Upper lobe of right lung (tissue), 1 donor: ENCODE measurements around the gene SLC6A18. TPM values are rescaled to one million over a fixed set of nuclear protein-coding genes. Genes with fewer than 3 reads are reported as not detected.

ENCODE experiments used
- ATAC-seq: fragments of 200-7000 bp; cut with Tn5 transposase; one replicate; pipeline ENCODE4 v1.9.1; 2020; ENCODE audit warnings: mild to moderate bottlenecking, moderate library complexity
- DNase-seq: peaks from one replicate; pipeline ENCODE4 v3.0.0-alpha.2; 2020
- H3K27ac ChIP-seq: fragments of 200-600 bp; one replicate; pipeline ENCODE4 v1.8.0; 2022
- H3K27me3 ChIP-seq: fragments of 200-600 bp; one replicate; pipeline ENCODE4 v1.8.0; 2022; ENCODE audit warnings: mild to moderate bottlenecking
- H3K36me3 ChIP-seq: fragments of 200-600 bp; one replicate; pipeline ENCODE4 v1.8.0; 2022
- H3K4me1 ChIP-seq: fragments of 200-600 bp; one replicate; pipeline ENCODE4 v1.8.0; 2022
- H3K4me3 ChIP-seq: fragments of 200-600 bp; one replicate; pipeline ENCODE4 v1.8.0; 2022; ENCODE audit warnings: mild to moderate bottlenecking
- H3K9me3 ChIP-seq: fragments of 200-600 bp; one replicate; pipeline ENCODE4 v1.8.0; 2022
- intact Hi-C: fragments of 100-400 bp; cut with DNase I; formaldehyde crosslinking; loops from one replicate; pipeline ENCODE4 v1.11.0; 2022
- total RNA-seq: library from RNA; stranded (reverse); fragmentation: NEBNext Ultra II Directional; extraction: Animal tissue kit (Norgen Biotek cat#: 25700); gene quantifications from one replicate; pipeline ENCODE4 v1.2.1, GENCODE V29; 2021
- TF ChIP-seq, protein P1 (sequence below): fragments of 200-600 bp; IDR thresholded peaks from one replicate; pipeline ENCODE4 v1.8.0; 2022; ENCODE audit warnings: antibody characterized with exemption
- donor health status: DM: no; HTN: yes; CAD: no; lungs with severe emphysema.

SLC6A18 gene
- total RNA-seq, 1 donor from 2014 or later: not detected

DNA sequence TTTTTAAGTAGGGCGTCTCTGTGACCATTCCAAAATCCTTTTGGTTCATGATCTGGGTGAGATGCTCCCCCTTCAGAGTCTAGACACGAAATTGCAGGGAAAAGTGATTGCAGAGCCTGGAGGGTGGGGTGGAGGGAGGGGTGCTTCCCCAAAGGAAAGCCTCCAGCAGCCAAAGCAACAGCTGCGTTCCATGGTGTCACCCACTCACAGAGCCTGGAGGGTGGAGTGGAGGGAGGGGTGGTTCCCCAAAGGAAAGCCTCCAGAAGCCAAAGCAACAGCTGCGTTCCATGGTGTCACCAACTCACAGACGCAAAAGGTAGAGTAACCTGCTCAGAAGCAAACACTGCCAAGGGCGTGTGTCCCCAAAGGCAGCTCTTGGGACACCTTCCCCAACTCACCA, 22.6 kb downstream of the SLC6A18 start:
- DNase-seq (no peak), ATAC-seq (no peak)
- intact Hi-C loops: no loop called here
- H3K27me3 ChIP-seq: peaks cover 28% of the 10 kb centered on the region
- H3K4me1 ChIP-seq: no peaks in the 10 kb centered on the region
- H3K36me3 ChIP-seq: no peaks in the 10 kb centered on the region
- no peak overlapping the region for H3K27ac ChIP-seq
- TF ChIP-seq, protein P1, sequence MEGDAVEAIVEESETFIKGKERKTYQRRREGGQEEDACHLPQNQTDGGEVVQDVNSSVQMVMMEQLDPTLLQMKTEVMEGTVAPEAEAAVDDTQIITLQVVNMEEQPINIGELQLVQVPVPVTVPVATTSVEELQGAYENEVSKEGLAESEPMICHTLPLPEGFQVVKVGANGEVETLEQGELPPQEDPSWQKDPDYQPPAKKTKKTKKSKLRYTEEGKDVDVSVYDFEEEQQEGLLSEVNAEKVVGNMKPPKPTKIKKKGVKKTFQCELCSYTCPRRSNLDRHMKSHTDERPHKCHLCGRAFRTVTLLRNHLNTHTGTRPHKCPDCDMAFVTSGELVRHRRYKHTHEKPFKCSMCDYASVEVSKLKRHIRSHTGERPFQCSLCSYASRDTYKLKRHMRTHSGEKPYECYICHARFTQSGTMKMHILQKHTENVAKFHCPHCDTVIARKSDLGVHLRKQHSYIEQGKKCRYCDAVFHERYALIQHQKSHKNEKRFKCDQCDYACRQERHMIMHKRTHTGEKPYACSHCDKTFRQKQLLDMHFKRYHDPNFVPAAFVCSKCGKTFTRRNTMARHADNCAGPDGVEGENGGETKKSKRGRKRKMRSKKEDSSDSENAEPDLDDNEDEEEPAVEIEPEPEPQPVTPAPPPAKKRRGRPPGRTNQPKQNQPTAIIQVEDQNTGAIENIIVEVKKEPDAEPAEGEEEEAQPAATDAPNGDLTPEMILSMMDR: no peak
- H3K4me3 ChIP-seq: no peak overlapping the region
- no peaks in the 10 kb centered on the region for H3K9me3 ChIP-seq

- ATAC-seq: no peak
- Histone ChIP-seq H3K27ac (no peak overlapping the region), H3K27me3 (peaks cover 23% of the 10 kb centered on the region), H3K4me3 (no peak overlapping the region), H3K36me3 (no peaks in the 10 kb centered on the region), H3K9me3 (no peaks in the 10 kb centered on the region), H3K4me1 (no peaks in the 10 kb centered on the region)
- TF ChIP-seq, protein P1: no peak
- no peak for DNase-seq
- intact Hi-C loops: no loop called here
Observed at GRCh38 chr5:1249366-1250280, 24.4 kb downstream of the SLC6A18 start.

DNA sequence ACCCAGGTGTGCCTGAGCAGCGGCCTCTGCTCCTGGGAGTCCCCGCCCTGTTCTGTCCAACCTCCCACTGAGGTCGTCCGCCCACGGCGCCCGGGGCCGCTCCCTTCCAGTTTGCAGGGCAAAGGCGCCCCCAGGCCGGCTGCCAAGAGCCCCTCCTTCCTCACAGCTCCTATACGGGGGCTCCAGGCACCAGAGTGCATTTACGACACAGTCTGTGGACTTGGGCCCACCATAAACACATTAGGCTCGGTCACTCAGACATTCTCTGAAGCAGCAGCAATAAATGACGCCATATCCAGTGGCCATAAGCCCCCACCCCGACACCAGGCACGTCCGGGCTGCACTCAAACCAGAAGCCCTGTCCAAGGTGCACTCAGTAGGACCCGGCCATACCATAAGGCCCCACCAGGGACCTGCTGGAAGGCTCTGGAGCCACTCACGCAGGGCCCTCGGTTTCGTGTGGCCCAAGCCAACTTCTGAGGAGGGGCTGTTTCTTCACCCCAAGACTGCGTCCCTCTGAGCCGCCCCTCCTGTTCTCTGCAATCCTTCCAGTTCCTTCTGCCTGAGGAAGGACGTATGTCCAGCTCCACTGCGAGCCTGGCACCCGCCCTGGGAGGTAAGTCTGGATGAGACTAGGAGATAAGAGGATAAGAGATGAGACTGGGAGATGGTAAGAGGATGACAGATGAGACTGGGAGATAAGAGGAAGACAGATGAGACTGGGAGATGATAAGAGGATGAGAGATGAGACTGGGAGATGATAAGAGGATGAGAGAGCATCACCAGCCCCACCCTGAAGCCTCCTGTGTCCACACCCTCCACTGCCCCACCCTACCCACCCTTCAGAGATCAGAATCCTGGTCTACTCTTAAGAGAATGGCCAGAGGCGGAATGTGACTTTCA, 26.7 kb downstream of the SLC6A18 start:
- ATAC-seq (no peak), DNase-seq (no peak)
- H3K27ac ChIP-seq: no peak overlapping the region
- intact Hi-C loops: no loop called here
- no peaks in the 10 kb centered on the region for H3K36me3 ChIP-seq
- H3K4me3 ChIP-seq: no peak overlapping the region
- peaks cover under 1% of the 10 kb centered on the region for H3K27me3 ChIP-seq
- H3K9me3 ChIP-seq: no peaks in the 10 kb centered on the region
- TF ChIP-seq, protein P1: no peak
- no peaks in the 10 kb centered on the region for H3K4me1 ChIP-seq

- intact Hi-C loops: no loop called here
- Histone ChIP-seq H3K27me3 (no peaks in the 10 kb centered on the region), H3K4me3 (no peak overlapping the region), H3K36me3 (no peaks in the 10 kb centered on the region), H3K27ac (no peak overlapping the region), H3K4me1 (no peaks in the 10 kb centered on the region), H3K9me3 (no peaks in the 10 kb centered on the region)
- TF ChIP-seq, protein P1: no peak
- DNase-seq (no peak), ATAC-seq (no peak)
Observed at GRCh38 chr5:1252681-1253080, 27.5 kb downstream of the SLC6A18 start.

DNA sequence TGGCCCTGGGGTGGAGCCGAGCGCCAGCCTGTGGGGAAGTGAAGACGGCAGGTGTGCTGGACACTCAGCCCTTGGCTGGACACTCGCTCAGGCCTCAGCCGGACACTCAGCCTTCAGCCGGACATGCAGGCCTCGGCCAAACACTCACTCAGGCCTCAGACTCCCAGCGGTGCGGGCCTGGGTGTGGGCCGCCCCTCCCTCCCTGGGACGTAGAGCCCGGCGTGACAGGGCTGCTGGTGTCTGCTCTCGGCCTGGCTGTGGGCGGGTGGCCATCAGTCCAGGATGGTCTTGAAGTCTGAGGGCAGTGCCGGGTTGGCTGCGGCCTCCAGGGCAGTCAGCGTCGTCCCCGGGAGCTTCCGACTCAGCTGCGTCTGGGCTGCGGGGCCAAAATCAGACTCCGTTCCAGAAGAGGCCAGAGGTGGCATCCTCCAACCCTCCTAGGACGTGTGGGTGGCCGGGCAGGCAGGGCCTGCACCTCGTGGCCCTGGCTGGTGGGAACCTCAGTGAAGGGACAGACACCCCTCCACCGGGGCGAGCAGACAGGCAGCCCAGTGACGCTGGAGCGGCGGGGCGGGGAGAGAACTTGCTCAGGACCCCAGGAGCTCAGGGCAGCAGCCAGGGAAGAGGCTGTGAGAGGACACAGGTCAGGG, 28.4 kb downstream of the SLC6A18 start:
- intact Hi-C loops: no loop called here
- H3K27ac ChIP-seq: no peak overlapping the region
- DNase-seq: no peak

More for the DNA sequence above, 28.4 kb downstream of the SLC6A18 start:
- Histone ChIP-seq H3K4me1 (no peaks in the 10 kb centered on the region), H3K4me3 (no peak overlapping the region), H3K27me3 (no peaks in the 10 kb centered on the region), H3K9me3 (no peaks in the 10 kb centered on the region), H3K36me3 (no peaks in the 10 kb centered on the region)
- TF ChIP-seq, protein P1: no peak
- ATAC-seq: no peak
